ENCODE measurements around the gene SNX20.

GRCh38 chr16:50722405-50722737 lies 41.3 kb upstream of the SNX20 start:
- TF ChIP-seq CTCF (IDR thresholded peaks at IDR 0.05) (no peak), POLR2A (IDR thresholded peaks at IDR 0.05) (no peak)

Measured in lower leg skin (tissue), 3 donors.